HG03039 (cell line): ENCODE data around the gene ZFP90.
"Not testable (repeated sequence)": the region's sequence is repeated elsewhere in the genome, so short reads cannot be mapped to it uniquely, and the experiment has no call there.

ENCODE experiments used
- ATAC-seq: cut with Tn5 transposase; IDR thresholded peaks from one replicate; pipeline ENCODE4 v1.9.1; 2021; ENCODE audit warnings: mild to moderate bottlenecking, moderate library complexity; ENCODE audit not compliant: unreplicated experiment

ZFP90 gene

GRCh38 chr16:68517606-68518166 is 21.4 kb upstream of the ZFP90 start:
- ATAC-seq, result no peak

DNA sequence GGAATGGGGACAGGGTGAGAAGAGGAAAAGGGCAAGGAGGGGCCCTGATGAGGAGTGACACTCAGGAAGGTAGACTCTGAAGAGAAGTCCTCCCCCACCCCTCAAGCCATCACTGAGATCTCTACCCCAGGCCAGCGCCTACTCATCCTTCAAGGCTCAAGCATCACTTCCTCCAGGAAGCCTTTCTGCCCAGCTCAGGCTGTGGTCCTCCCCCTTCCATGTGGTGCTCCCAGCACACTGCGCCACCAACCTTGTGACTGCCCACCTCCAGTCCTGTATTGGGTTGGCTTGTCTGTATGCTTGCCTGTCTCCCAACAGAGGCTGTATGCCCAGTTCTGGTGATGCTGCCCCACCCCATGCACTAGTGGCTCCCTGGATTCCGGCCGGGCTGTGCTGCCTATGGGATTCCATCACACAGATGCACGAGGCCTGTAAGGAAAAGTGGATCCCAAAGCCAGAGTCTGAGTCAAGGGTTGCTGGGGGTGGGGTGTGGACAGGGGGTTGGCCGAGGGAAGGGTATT is 19.8 kb upstream of the ZFP90 start:
- no peak for ATAC-seq

- ATAC-seq, result peak; percentile 58
Measured at GRCh38 chr16:68520649-68521086, 18.4 kb upstream of the ZFP90 start.

DNA sequence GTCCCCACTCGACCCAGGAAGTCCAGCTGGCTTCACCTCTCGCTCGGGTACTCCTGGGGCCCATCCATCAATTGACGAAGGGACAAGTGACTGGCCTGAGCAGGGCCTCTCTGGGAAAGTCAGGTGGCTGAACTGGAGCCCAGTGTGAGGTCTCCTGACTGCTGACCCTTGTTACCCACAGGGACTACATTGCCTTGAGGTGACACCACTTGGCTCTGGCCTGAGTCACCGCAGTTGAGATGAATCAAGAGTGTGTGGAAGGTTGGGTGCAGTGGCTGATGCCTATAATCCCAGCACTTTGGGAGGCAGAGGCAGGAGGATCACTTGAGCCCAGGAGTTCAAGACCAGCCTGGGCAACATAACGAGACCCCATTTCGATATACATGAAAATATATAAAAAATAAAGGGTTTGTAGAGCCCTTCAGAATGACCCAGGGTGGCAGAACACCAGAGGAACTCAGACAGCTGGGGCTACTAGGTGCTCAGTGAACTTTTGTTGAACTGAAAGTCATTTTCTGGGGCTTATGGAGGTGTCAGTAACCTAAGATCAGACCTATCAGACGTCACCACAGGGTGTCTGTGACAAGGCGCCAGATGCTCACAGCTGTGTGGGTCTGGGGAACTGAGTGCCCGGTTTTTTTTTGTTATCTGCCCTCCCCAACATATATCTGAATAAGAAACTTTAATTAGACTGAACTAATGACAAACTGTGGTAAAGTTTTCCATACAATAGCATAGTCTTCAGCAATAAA is 14.8 kb upstream of the ZFP90 start:
- ATAC-seq, result no peak

DNA sequence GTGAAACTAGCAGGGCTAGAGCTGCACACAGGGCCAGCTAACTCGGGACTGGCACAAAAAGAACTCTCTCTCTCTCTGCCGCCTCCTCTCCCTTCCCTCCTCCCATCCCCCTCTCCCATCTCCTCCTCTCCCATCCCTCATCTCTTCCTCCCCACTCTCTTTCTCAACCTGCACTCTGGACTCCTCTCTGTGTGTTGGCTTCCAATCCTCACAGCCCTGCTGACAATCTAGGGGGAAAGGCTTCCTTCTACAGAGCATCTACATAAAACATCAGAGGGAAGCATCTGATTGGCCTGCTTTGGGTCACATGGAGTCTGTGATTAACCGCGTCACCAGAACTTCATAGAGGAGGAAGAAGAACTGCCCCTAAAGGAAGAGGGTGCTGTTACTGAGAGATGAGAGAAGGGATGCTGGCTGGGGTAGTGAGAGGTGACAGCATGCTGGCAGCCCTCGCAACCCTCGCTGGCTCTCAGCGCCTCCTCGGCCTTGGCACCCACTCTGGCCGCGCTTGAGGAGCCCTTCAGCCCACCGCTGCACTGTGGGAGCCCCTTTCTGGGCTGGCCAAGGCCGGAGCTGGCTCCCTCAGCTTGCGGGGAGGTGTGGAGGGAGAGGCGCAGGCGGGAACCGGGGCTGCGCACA is 12.8 kb upstream of the ZFP90 start:
- ATAC-seq, result no peak

- no peak for ATAC-seq
Measured at GRCh38 chr16:68526782-68527145, 12.3 kb upstream of the ZFP90 start.

- ATAC-seq, result no peak
Measured at GRCh38 chr16:68528233-68528632, 10.9 kb upstream of the ZFP90 start.

DNA sequence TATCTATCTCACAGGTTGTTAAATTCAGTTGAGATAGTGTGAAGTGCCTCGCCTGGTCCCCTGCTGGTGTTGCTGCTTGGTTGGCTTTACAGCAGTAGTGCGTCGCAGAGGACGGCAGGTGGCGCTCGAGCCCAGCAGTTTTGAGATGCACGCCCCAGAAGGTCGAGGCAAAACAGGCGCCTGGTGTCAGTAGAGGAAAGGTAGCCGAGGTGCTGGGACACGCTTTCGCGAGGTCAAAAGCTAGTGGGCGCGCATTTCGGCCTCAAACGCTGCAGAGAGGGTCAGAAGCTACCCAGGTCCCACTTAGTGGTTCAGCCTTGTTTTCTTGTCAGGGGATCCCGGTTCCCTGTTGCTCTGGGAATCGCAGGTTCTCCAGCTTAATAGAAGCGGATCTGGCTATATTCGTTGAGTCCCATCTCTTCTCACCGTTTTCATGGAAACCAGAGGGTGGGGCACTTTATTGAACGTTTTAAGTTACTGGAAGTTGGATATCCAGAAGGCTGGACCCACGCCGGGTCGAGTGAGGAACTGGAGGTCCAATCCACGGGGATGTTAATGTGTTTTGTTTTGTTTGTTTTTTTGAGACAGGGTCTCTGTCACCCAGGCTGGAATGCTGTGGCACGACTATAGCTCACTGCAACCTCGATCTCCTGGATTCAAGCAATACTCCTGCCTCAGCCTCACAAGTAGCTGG is 10.3 kb upstream of the ZFP90 start:
- ATAC-seq, result no peak

DNA sequence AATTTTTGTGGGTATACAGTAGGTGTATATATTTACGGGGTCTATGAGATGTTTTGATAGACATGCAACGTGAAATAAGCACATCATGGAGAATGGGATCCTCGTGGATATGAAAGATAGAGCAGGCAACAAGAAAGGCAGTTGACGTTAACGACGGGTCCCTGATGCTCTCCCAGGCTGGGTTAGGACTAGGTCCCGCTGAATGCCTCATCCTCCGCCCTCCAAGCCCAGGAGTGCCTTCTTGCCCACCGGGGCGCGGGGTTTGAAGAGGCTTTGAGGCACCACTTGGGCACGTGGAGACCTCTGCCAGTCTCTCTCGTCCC is 9.5 kb upstream of the ZFP90 start:
- ATAC-seq, result no peak

DNA sequence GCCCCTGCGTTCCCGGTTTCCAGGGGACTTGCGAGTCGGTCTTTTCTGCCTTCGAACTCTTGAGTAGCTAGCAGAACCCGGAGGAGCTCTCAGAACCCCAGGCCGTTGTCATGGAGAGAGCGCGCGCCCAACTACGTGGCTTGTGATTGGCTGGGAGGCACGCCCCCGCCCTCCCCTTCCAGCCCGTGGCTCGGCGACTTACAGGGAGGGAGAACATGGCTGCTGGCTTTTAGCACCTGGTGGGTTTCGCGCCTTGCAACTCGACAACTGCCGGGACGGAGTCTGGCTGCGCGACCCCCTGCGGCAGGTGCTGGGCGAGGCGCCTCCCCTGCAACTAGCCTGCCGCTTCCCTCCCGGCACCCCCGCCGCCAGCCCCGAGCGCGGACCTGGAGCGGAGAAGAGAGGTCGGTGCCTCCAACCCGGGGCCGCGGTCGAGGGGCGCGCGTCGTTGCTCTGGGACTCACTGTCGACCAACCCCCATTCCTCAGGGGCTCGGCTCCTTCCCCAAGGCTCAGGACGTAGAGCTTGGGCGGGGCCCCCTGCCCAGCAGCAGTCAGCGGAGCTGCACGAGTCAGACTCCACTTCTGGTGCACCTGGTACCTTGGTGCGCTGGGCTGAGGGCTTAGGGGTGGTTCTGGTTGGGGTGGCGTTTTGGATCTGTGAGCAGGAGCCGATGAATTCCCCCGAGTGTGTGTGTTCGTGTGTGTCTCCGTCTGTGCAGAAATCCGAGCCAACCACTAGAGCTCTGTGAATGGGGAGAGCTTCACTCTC is 9.0 kb upstream of the ZFP90 start:
- ATAC-seq, result peak; percentile 83

DNA sequence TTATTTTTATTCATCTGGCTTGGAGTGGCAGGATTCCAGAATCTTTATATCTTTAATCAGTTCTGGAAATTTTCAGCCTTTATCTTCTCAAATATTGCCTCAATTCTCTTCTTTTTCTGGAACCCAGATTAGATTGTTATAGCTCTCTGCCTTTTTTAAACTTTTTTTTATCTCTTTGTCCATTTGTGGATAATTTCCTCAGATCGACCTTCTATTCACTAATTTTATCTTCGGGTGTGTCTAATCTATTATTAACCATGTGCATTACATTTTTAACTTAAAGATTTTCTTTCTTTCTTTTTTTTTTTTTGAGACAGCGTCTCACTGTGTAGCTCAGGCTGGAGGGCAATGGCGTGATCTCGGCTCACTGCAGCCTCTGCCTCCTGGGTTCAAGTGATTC is 5.2 kb upstream of the ZFP90 start:
- no peak for ATAC-seq

DNA sequence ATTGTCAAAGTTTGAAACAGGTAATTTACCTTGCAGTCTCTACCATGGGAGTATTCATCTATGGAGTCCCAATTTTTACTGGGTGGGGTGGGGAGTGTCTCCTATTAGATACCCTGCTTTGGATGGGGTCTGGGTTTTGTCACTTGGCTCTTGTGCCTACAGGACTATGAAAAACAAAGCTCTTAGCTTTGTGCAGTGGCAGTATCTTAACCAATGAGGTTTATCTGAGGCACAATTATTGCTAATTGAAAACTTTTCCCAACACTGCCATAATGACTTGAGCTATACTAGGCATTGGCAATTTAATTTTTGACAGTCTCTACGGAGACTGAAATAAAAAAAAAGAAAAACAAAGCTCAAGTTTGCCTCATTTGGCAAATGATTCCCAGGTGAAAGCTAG is 3.8 kb upstream of the ZFP90 start:
- no peak for ATAC-seq

GRCh38 chr16:68539711-68540239 is 684 bp downstream of the ZFP90 start:
- ATAC-seq, result peak; percentile 8

- no peak for ATAC-seq
Measured at GRCh38 chr16:68548947-68549346, 9.9 kb downstream of the ZFP90 start.

DNA sequence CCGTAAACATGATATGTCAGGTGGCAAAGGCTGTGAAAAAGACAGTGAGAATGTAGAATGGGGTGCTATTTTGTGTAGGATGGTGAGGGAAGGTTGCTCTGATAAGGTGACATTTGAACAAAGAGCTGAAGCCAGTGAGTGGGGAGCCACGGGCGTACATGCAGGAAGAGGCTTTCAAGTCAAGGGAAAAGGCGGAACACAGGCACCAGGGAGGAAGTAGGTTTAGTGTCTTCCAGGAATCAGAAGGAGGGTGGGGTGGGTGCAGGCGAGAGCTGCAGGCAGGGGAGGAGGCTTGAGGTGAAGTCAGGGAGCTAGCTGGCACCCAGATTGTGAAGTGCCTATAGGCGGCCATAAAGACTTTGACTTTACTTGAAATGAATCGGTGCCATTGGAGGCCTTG is 14.1 kb downstream of the ZFP90 start:
- no peak for ATAC-seq

GRCh38 chr16:68560341-68560740 is 21.2 kb downstream of the ZFP90 start:
- ATAC-seq, result not testable (repeated sequence)

GRCh38 chr16:68563631-68564381 is 24.7 kb downstream of the ZFP90 start:
- no peak for ATAC-seq

DNA sequence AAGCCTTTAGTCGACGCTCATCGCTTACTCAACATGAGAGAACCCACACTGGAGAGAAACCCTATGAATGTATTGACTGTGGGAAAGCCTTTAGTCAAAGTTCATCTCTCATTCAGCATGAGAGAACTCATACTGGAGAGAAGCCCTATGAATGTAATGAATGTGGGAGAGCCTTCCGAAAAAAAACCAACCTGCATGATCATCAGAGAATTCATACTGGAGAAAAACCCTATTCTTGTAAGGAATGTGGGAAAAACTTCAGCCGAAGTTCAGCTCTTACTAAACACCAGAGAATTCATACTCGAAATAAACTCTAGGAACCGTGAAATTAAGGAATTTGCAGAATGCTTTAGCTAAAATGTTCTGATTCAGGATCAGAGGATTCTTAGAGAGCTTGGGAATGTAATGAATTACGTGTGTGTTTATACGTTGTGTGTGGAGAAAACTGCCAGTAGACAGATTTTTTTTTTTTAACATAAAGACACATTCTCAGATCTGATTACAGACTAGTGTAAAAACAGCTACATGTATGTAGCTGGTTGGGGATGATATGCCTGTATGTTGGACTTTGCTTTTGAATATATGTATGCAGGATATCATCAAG is 25.4 kb downstream of the ZFP90 start:
- ATAC-seq, result no peak

DNA sequence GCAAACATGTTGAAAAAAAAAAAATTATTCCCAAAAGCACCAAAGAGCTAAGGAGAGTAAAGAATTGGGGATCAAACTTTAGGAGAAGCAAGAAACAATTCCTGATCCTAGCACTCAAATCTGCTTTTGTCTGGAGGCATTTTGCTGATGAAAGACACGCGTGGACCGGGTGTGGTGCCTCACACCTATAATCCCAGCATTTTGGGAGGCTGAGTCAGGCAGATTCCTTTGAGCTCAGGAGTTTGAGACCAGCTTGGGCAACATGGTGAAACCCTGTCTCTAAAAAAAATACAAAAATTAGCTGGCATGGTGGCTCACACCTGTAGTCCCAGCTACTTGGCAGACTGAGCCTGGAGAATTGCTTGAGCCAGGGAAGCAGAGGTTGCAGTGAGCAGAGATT is 35.4 kb downstream of the ZFP90 start:
- no peak for ATAC-seq

DNA sequence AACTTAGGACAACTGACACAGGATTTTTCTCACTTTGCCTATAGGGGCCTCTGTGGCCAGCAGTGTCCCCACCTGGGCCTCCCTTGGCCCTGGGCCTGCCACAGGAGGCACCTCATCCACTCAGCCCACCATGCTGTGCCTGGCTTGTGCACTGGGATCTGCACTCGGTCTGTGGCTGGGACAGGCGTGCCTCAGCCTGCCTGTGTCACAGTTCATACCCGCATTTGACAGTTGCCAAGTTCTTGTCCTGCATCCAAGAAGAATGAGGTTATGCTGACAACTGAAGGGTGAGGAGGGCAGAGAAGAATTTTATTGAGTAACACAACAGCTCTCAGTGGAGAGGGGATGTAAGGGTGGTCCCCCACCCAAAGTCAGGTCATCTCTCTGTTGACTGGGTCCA is 36.0 kb downstream of the ZFP90 start:
- no peak for ATAC-seq
